Measurements from ENCODE around the gene VPS36. TPM values are rescaled to one million over a fixed set of nuclear protein-coding genes. Genes with fewer than 3 reads are reported as not detected.

VPS36 gene
- total RNA-seq, 1 experiment from 2014 or later, result 34.8 TPM

GRCh38 chr13:52378312-52378711, 72.1 kb downstream of the VPS36 start:
- Histone ChIP-seq H3K27ac (ENCODE audit: low read depth, low read length) (no peak overlapping the region), H3K9me3 (ENCODE audit: control insufficient read depth in 1 of 2, insufficient read depth in 1 of 2, low read depth in 1 of 2, low read length in 2 of 2) (no peaks in the 10 kb centered on the region), H3K79me2 (ENCODE audit: insufficient read depth, low read length) (no peaks in the 10 kb centered on the region), H3K36me3 (ENCODE audit: control insufficient read depth in 1 of 2, insufficient read depth in 2 of 2, low read length in 2 of 2) (no peaks in the 10 kb centered on the region), H3K4me3 (replicated peaks in 1 of 2; ENCODE audit: low read depth in 1 of 2, low read length in 2 of 2) (no peak overlapping the region), H3K4me1 (ENCODE audit: control insufficient read depth in 1 of 2, insufficient read depth in 2 of 2, low read length in 2 of 2) (peaks cover 6 to 9% of the 10 kb centered on the region in 2 experiments; a peak in 3 of 4 replicates), H3K4me2 (ENCODE audit: low read length) (no peak overlapping the region), H3K9ac (ENCODE audit: low read length) (no peak overlapping the region), H2AFZ (ENCODE audit: low read depth, low read length, poor library complexity, severe bottlenecking) (no peak overlapping the region), H3K9me2 (ENCODE audit: insufficient read depth) (no peaks in the 10 kb centered on the region), H3K27me3 (ENCODE audit: insufficient read depth, low read length) (0 out of 2 replicates have a peak, but pooled peaks cover 3% of the 10 kb centered on the region), H4K20me1 (ENCODE audit: insufficient read depth) (no peaks in the 10 kb centered on the region)
- ChIA-PET RAD21 (ENCODE audit: low non-redundant PET in 1 of 2, low total read pairs in 2 of 2, uncharacterized antibody in 2 of 2, unreplicated experiment in 2 of 2) (no interaction called here), CTCF (no interaction called here), POLR2A (no interaction called here)
- DNase-seq (ENCODE audit: low read depth, low spot score), result no peak
- no peak for ATAC-seq
- intact Hi-C loops (cut with micrococcal nuclease), result no loop called here
- BruUV-seq (replicated peaks), result no TSS peak
- TF ChIP-seq POLR2AphosphoS5 (IDR thresholded peaks at IDR 0.05; ENCODE audit: low read depth, low read length), result no peak
- no peak for TF ChIP-seq CBX3 (IDR thresholded peaks at IDR 0.05; ENCODE audit: low read depth)
- no peak for TF ChIP-seq TCF7L2 (IDR thresholded peaks at IDR 0.05; ENCODE audit: borderline replicate concordance, extremely low read depth, insufficient read depth, insufficient read length)
- TF ChIP-seq RAD21 (IDR thresholded peaks at IDR 0.05; ENCODE audit: low read depth), result no peak
- TF ChIP-seq ZFX (IDR thresholded peaks at IDR 0.05), result no peak
- no peak for TF ChIP-seq REST (IDR thresholded peaks at IDR 0.05; ENCODE audit: low read depth)
- TF ChIP-seq SIN3A (IDR thresholded peaks at IDR 0.05; ENCODE audit: low read depth), result no peak
- TF ChIP-seq SRF (IDR thresholded peaks at IDR 0.05; ENCODE audit: low read depth), result no peak
- no peak for TF ChIP-seq ATF3 (IDR thresholded peaks at IDR 0.05)
- TF ChIP-seq EZH2 (IDR thresholded peaks at IDR 0.05), result no peak
- TF ChIP-seq FOSL1 (IDR thresholded peaks at IDR 0.05; ENCODE audit: low read depth), result no peak

Measured in HCT116 (cell line).